ENCODE results near the gene BNC2.
A peak's percentile ranks its signal among the peaks of the same experiment; 100 is the strongest.

The BNC2 gene

DNA sequence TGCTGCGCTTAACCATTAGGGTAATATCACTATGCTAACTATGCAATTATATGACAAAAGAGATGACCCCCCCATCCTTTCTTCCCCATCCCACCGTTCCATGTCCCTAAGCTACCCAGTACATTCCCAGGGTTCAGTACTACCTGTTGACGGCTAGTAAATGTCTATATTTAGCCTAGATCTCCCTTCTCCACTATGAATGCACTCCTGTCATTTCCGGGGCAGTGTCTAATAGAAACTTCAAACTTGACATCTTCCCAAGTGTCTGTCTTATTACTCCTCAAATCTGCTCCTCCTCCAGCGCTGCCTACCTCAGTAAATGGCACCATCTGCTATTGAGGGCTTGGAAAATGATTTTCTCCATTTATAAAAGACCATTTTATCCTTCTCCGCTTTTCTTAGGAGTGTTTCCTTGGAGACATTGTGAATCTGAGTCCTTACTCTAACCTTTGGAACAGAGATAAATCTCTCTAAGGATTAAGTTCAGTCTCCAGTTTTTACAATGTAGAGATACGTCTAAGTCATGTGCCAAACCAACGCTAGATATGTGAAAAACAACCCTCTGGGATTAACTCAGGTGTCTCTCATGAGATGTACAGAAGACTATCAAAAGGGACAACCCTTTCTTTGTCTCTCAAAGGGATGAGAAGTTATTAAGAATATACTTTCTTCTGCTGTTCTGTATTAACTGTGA is 114.9 kb downstream of the BNC2 start:
- no peaks in the 10 kb centered on the region for H3K36me3 Mint-ChIP-seq (ENCODE audit: low read depth)
- peaks cover 20% of the 10 kb centered on the region for H3K4me1 Mint-ChIP-seq
- TF ChIP-seq, protein P1, sequence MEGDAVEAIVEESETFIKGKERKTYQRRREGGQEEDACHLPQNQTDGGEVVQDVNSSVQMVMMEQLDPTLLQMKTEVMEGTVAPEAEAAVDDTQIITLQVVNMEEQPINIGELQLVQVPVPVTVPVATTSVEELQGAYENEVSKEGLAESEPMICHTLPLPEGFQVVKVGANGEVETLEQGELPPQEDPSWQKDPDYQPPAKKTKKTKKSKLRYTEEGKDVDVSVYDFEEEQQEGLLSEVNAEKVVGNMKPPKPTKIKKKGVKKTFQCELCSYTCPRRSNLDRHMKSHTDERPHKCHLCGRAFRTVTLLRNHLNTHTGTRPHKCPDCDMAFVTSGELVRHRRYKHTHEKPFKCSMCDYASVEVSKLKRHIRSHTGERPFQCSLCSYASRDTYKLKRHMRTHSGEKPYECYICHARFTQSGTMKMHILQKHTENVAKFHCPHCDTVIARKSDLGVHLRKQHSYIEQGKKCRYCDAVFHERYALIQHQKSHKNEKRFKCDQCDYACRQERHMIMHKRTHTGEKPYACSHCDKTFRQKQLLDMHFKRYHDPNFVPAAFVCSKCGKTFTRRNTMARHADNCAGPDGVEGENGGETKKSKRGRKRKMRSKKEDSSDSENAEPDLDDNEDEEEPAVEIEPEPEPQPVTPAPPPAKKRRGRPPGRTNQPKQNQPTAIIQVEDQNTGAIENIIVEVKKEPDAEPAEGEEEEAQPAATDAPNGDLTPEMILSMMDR (IDR thresholded peaks at IDR 0.05; ENCODE audit: unreplicated experiment in 3 of 3), result no peak
- H3K4me3 Mint-ChIP-seq, result no peak overlapping the region
- H3K27ac Mint-ChIP-seq, result peak overlapping the region in 1 of 3 experiments; percentile 15
- H3K9me3 Mint-ChIP-seq, result no peaks in the 10 kb centered on the region
- no peaks in the 10 kb centered on the region for H3K27me3 Mint-ChIP-seq (ENCODE audit: low read depth)

DNA sequence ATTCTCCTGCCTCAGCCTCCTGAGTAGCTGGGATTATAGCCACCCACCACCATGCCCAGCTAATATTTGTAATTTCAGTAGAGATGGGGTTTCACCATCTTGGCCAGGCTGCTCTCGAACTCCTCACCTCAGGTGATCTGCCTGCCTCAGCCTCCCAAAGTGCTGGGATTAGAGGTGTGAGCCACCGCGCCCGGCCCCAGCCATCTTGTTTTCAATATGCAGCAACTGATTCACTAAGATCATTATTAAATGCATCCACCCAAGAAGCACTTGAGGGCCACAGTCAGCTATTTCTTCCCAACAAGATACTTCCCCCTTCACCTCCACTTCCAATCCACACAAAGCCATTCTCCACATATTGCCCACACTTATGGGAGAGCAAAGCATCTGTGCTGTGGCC is 115.8 kb downstream of the BNC2 start:
- H3K4me3 Mint-ChIP-seq, result no peak overlapping the region
- no peaks in the 10 kb centered on the region for H3K9me3 Mint-ChIP-seq
- H3K27ac Mint-ChIP-seq, result peak overlapping the region in 2 of 3 experiments; percentile 1 to 34
- H3K4me1 Mint-ChIP-seq, result peaks cover 21% of the 10 kb centered on the region
- H3K27me3 Mint-ChIP-seq (ENCODE audit: low read depth), result no peaks in the 10 kb centered on the region
- TF ChIP-seq, protein P1 (IDR thresholded peaks at IDR 0.05; ENCODE audit: unreplicated experiment in 3 of 3), result no peak
- no peaks in the 10 kb centered on the region for H3K36me3 Mint-ChIP-seq (ENCODE audit: low read depth)

- peak overlapping the region in 1 of 3 experiments; percentile 22 for H3K27ac Mint-ChIP-seq
- H3K4me3 Mint-ChIP-seq, result no peak overlapping the region
- H3K4me1 Mint-ChIP-seq, result peaks cover 29% of the 10 kb centered on the region
- TF ChIP-seq, protein P1 (IDR thresholded peaks at IDR 0.05; ENCODE audit: unreplicated experiment in 3 of 3), result no peak
- H3K27me3 Mint-ChIP-seq (ENCODE audit: low read depth), result no peaks in the 10 kb centered on the region
- no peaks in the 10 kb centered on the region for H3K9me3 Mint-ChIP-seq
- H3K36me3 Mint-ChIP-seq (ENCODE audit: low read depth), result no peaks in the 10 kb centered on the region
Observed at GRCh38 chr9:16753256-16753655, 117.2 kb downstream of the BNC2 start.

GRCh38 chr9:16752601-16753000 is 117.9 kb downstream of the BNC2 start:
- peak overlapping the region in 1 of 3 experiments; percentile 53 for H3K27ac Mint-ChIP-seq
- no peaks in the 10 kb centered on the region for H3K9me3 Mint-ChIP-seq
- H3K27me3 Mint-ChIP-seq (ENCODE audit: low read depth), result no peaks in the 10 kb centered on the region
- H3K4me1 Mint-ChIP-seq, result peaks cover 29% of the 10 kb centered on the region
- H3K36me3 Mint-ChIP-seq (ENCODE audit: low read depth), result no peaks in the 10 kb centered on the region
- no peak overlapping the region for H3K4me3 Mint-ChIP-seq
- TF ChIP-seq, protein P1 (IDR thresholded peaks at IDR 0.05; ENCODE audit: unreplicated experiment in 3 of 3), result no peak

GRCh38 chr9:16750553-16750952 is 119.9 kb downstream of the BNC2 start:
- H3K36me3 Mint-ChIP-seq (ENCODE audit: low read depth), result no peaks in the 10 kb centered on the region
- no peak overlapping the region for H3K4me3 Mint-ChIP-seq
- H3K27me3 Mint-ChIP-seq (ENCODE audit: low read depth), result no peaks in the 10 kb centered on the region
- peak overlapping the region in 2 of 3 experiments; percentile 30 to 34 for H3K27ac Mint-ChIP-seq
- H3K4me1 Mint-ChIP-seq, result peaks cover 25% of the 10 kb centered on the region
- H3K9me3 Mint-ChIP-seq, result no peaks in the 10 kb centered on the region
- TF ChIP-seq, protein P1 (IDR thresholded peaks at IDR 0.05; ENCODE audit: unreplicated experiment in 3 of 3), result no peak

DNA sequence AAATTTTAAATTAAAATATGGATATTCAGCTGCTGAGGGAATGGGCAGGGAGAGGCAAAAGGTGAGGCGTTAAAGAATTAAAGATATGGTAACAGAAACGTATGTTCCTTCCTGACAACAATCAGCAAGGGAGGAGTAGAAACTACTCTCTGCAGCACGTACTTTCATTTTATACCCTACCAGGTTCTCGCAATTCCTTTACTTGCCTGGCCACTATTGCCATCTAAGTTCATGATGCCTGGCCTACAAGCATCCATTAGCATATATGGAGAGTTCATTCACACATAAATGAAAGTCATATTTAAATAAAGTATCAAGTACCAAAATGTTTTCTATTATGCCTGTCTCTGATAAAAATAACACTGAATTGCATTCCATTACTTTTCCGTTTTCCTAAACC is 125.1 kb downstream of the BNC2 start:
- Mint-ChIP-seq H3K27me3 (ENCODE audit: low read depth) (no peaks in the 10 kb centered on the region), H3K4me1 (peaks cover 33% of the 10 kb centered on the region), H3K4me3 (no peak overlapping the region), H3K9me3 (no peaks in the 10 kb centered on the region), H3K27ac (peak overlapping the region; percentile 72 to 93 (median 83)), H3K36me3 (ENCODE audit: low read depth) (no peaks in the 10 kb centered on the region)
- TF ChIP-seq, protein P1 (IDR thresholded peaks at IDR 0.05; ENCODE audit: unreplicated experiment in 3 of 3), result no peak
